Smooth muscle cell (in vitro differentiated cells): Measurements from ENCODE around the gene ZBBX. TPM values are rescaled to one million over a fixed set of nuclear protein-coding genes. Genes with fewer than 3 reads are reported as not detected.

ENCODE experiments used
- DNase-seq: peaks from one replicate; lab custom pipeline; 2025; ENCODE audit not compliant: unreplicated experiment; lab: John Stamatoyannopoulos, UW
- H2AFZ ChIP-seq: fragments of 200-600 bp; sonication (generic); 2 replicates; pipeline ENCODE4 v1.6.0; 2016; ENCODE audit warnings: antibody characterized with exemption, low read depth, mild to moderate bottlenecking
- H3F3A ChIP-seq: fragments of 200-600 bp; sonication (generic); 2 replicates; pipeline ENCODE4 v1.6.0; 2017; ENCODE audit warnings: antibody characterized with exemption, low read depth
- H3K27ac ChIP-seq: fragments of 200-600 bp; sonication (generic); 2 replicates; pipeline ENCODE4 v1.5.1; 2016; ENCODE audit warnings: low read depth, mild to moderate bottlenecking
- H3K27me3 ChIP-seq: fragments of 200-600 bp; sonication (generic); 2 replicates; pipeline ENCODE4 v1.6.1; 2016; ENCODE audit warnings: low read depth, mild to moderate bottlenecking
- H3K36me3 ChIP-seq: fragments of 200-600 bp; sonication (generic); 2 replicates; pipeline ENCODE4 v1.5.1; 2016; ENCODE audit warnings: low read depth
- H3K4me1 ChIP-seq: fragments of 200-600 bp; sonication (generic); 2 replicates; pipeline ENCODE4 v1.5.1; 2016; ENCODE audit warnings: low read depth
- H3K4me2 ChIP-seq: fragments of 200-600 bp; sonication (generic); 2 replicates; pipeline ENCODE4 v1.6.0; 2016; ENCODE audit warnings: mild to moderate bottlenecking
- H3K4me3 ChIP-seq: fragments of 200-600 bp; sonication (generic); 2 replicates; pipeline ENCODE4 v1.5.1; 2016; ENCODE audit warnings: mild to moderate bottlenecking
- H3K79me2 ChIP-seq: fragments of 200-600 bp; sonication (generic); 2 replicates; pipeline ENCODE4 v1.6.0; 2016; ENCODE audit warnings: low read depth, mild to moderate bottlenecking
- H3K9ac ChIP-seq: fragments of 200-600 bp; sonication (generic); 2 replicates; pipeline ENCODE4 v1.6.0; 2016; ENCODE audit warnings: low read depth
- H3K9me3 ChIP-seq: fragments of 200-600 bp; sonication (generic); replicated peaks from 2 replicates; pipeline ENCODE4 v1.5.1; 2016; ENCODE audit warnings: low read depth
- H4K20me1 ChIP-seq: fragments of 200-600 bp; sonication (generic); 2 replicates; pipeline ENCODE4 v1.6.0; 2016; ENCODE audit warnings: low read depth
- WGBS: methylation state at CpG from one replicate; pipeline ENCODE4 v1.1.7; 2016; ENCODE audit warnings: low lambda C conversion rate; 5-methylcytosine and 5-hydroxymethylcytosine counted together
- polyA plus RNA-seq: library from polyadenylated mRNA; unstranded; fragments of >200 nt; fragmentation: Nextera tagmentation; extraction: Ambion mirVana; gene quantifications from 2 replicates; pipeline ENCODE4 v1.2.1, GENCODE V29; 2016
- total RNA-seq: library from RNA; depleted of rRNA; stranded (reverse); fragments of >200 nt; gene quantifications from 2 replicates; pipeline ENCODE4 v1.2.3, GENCODE V29; 2014
- TF ChIP-seq, protein P1 (sequence below): fragments of 200-600 bp; sonication (generic); IDR thresholded peaks from 2 replicates; pipeline ENCODE4 v1.5.1; 2017; ENCODE audit warnings: borderline replicate concordance, mild to moderate bottlenecking, antibody characterized with exemption; ENCODE audit not compliant: insufficient read depth, poor library complexity, severe bottlenecking

ZBBX gene
- total and polyA plus RNA-seq, 2 experiments from 2014 or later = 0.13 TPM; not detected in 1

DNA sequence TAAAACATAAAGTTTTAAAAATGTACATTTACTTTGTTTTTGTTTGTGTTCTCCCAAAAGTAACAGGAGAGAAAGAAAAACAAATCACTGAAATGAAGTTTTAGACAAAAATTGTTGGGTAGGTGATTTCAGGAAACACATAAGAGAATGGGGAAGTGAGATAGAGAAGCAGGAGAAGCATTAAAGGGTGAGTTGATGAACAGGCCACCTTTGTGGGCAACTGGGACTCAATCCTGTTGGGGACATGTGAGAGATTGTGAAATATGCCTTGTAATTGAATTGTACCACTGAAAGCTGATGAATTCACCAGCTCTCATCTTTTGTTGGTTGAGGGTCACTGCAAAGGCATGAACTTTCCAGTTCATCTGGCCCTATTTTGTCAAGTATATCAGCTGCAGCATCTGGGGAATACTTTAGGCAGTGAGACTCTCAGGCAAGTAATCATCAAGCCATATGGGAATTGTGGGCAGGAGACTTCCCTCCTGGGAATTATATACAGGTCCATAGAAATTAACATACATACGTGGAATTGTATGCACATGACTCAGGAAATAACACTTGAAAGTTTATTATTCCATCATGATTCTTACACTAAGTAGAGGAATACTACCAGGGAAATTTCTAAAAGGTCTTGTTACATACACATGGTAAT, 181.0 kb downstream of the ZBBX start:
- H2AFZ ChIP-seq = no peak overlapping the region
- no peaks in the 10 kb centered on the region for H3K4me1 ChIP-seq
- no peak overlapping the region for H3K27ac ChIP-seq
- no peak overlapping the region for H3K9ac ChIP-seq
- no peaks in the 10 kb centered on the region for H4K20me1 ChIP-seq
- 93% methylated on average over 1 of the region's 1 CpG for WGBS
- H3K9me3 ChIP-seq = no peaks in the 10 kb centered on the region
- H3F3A ChIP-seq = no peaks in the 10 kb centered on the region
- no peak overlapping the region for H3K4me3 ChIP-seq
- H3K36me3 ChIP-seq = no peaks in the 10 kb centered on the region
- TF ChIP-seq, protein P1, sequence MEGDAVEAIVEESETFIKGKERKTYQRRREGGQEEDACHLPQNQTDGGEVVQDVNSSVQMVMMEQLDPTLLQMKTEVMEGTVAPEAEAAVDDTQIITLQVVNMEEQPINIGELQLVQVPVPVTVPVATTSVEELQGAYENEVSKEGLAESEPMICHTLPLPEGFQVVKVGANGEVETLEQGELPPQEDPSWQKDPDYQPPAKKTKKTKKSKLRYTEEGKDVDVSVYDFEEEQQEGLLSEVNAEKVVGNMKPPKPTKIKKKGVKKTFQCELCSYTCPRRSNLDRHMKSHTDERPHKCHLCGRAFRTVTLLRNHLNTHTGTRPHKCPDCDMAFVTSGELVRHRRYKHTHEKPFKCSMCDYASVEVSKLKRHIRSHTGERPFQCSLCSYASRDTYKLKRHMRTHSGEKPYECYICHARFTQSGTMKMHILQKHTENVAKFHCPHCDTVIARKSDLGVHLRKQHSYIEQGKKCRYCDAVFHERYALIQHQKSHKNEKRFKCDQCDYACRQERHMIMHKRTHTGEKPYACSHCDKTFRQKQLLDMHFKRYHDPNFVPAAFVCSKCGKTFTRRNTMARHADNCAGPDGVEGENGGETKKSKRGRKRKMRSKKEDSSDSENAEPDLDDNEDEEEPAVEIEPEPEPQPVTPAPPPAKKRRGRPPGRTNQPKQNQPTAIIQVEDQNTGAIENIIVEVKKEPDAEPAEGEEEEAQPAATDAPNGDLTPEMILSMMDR = no peak
- H3K4me2 ChIP-seq = no peak overlapping the region
- no peak for DNase-seq
- H3K27me3 ChIP-seq = no peaks in the 10 kb centered on the region
- H3K79me2 ChIP-seq = no peaks in the 10 kb centered on the region

Other genes with a start within 250 kb of the ZBBX start
- not detected in 2 replicates for gene SERPINI2, start 93.7 kb upstream of the ZBBX start, total RNA-seq
- not detected in 2 replicates for gene SERPINI2, start 93.7 kb upstream of the ZBBX start, polyA plus RNA-seq